Body of pancreas (tissue), 4 donors: ENCODE measurements around the gene GP2. TPM values are rescaled to one million over a fixed set of nuclear protein-coding genes. Genes with fewer than 3 reads are reported as not detected.

Source experiments
- ATAC-seq: fragments of 150-250 bp; one replicate; pipeline ENCODE4 v1.9.1; 2016
- DNase-seq, 4 donors: peaks; one replicate each; pipeline ENCODE4 v3.0.0-alpha.2; 2019
- H3K27ac ChIP-seq, 4 donors: fragments of 200-600 bp; sonication (generic); 1 replicate in 3 of 4; 2 replicates in 1 of 4; pipeline versions ENCODE4 v1.5.1 to v1.6.1; 2016 to 2019; ENCODE audit warnings: mild to moderate bottlenecking in 1 of 4, mixed read lengths in 1 of 4, moderate library complexity in 1 of 4
- H3K27me3 ChIP-seq, 2 donors: fragments of 200-600 bp; sonication (generic); one replicate each; pipeline ENCODE4 v1.6.0; 2016; ENCODE audit warnings: mild to moderate bottlenecking in 1 of 2
- H3K36me3 ChIP-seq, 2 donors: fragments of 200-600 bp; sonication (generic); replicated peaks in 1 of 2; 2 replicates each; pipeline ENCODE4 v1.5.1; 2016; ENCODE audit warnings: low read depth in 2 of 2; ENCODE audit not compliant: insufficient read depth in 1 of 2
- H3K4me1 ChIP-seq: fragments of 200-600 bp; sonication (generic); one replicate; pipeline ENCODE4 v1.6.0; 2016
- H3K4me3 ChIP-seq, 2 donors: fragments of 200-600 bp; sonication (generic); 1 replicate in 1 of 2; 2 replicates in 1 of 2; pipeline ENCODE4 v1.5.1; 2016 to 2019
- H3K9me3 ChIP-seq, 3 donors: fragments of 200-600 bp; sonication (generic); 1 replicate in 2 of 3; 2 replicates in 1 of 3; pipeline ENCODE4 v1.5.1; 2016
- POLR2A ChIP-seq, 3 donors: fragments of 450-650 bp; IDR thresholded peaks; one replicate each; pipeline ENCODE4 v1.6.1; 2016; ENCODE audit warnings: antibody characterized with exemption in 3 of 3, mild to moderate bottlenecking in 2 of 3
- WGBS, 2 donors: methylation state at CpG; one replicate each; pipeline ENCODE4 v1.1.5; 2017; 5-methylcytosine and 5-hydroxymethylcytosine counted together
- intact Hi-C: fragments of 100-400 bp; cut with DNase I; formaldehyde crosslinking; loops from one replicate; pipeline ENCODE4 v1.15.1; 2023
- total RNA-seq, 2 donors: library from RNA; depleted of rRNA; stranded (reverse); fragments of >200 nt; gene quantifications; one replicate each; pipeline ENCODE4 v1.1.0, GENCODE V29; 2016
- TF ChIP-seq, protein P1 (sequence below), 7 experiments: fragments of 450-650 bp in 4 of 7; fragments of 200-600 bp in 3 of 7; sonication (generic) in 3 of 7; IDR thresholded peaks; one replicate each; pipeline ENCODE4 v1.5.1; 2016 to 2019; ENCODE audit warnings: antibody characterized with exemption in 7 of 7

Gene GP2
- total RNA-seq, 2 donors from 2014 or later, result 12,053 to 14,662 TPM

- TF ChIP-seq POLR2A (IDR thresholded peaks at IDR 0.05), result no peak
- TF ChIP-seq, protein P1, sequence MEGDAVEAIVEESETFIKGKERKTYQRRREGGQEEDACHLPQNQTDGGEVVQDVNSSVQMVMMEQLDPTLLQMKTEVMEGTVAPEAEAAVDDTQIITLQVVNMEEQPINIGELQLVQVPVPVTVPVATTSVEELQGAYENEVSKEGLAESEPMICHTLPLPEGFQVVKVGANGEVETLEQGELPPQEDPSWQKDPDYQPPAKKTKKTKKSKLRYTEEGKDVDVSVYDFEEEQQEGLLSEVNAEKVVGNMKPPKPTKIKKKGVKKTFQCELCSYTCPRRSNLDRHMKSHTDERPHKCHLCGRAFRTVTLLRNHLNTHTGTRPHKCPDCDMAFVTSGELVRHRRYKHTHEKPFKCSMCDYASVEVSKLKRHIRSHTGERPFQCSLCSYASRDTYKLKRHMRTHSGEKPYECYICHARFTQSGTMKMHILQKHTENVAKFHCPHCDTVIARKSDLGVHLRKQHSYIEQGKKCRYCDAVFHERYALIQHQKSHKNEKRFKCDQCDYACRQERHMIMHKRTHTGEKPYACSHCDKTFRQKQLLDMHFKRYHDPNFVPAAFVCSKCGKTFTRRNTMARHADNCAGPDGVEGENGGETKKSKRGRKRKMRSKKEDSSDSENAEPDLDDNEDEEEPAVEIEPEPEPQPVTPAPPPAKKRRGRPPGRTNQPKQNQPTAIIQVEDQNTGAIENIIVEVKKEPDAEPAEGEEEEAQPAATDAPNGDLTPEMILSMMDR (IDR thresholded peaks at IDR 0.05), result peak in 6 of 7 experiments; percentile 29 to 55 (median 46)
- intact Hi-C loops, result no loop called here
- no peaks in the 10 kb centered on the region for H3K36me3 ChIP-seq
- H3K27me3 ChIP-seq, result no peaks in the 10 kb centered on the region
- no peak for ATAC-seq
- peak; percentile 46 to 69 (median 54) for DNase-seq
- H3K27ac ChIP-seq, result no peak overlapping the region
- H3K9me3 ChIP-seq, result no peaks in the 10 kb centered on the region
- peaks cover 56% of the 10 kb centered on the region for H3K4me1 ChIP-seq
- WGBS, 2 donors, result 42 to 58% methylated on average over 2 of the region's 2 CpGs
- no peak overlapping the region for H3K4me3 ChIP-seq
These were observed 32.7 kb upstream of the GP2 start for GRCh38 chr16:20359997-20360396.

GRCh38 chr16:20355114-20355782, 27.9 kb upstream of the GP2 start:
- intact Hi-C loops, result no loop called here
- no peak overlapping the region for H3K27ac ChIP-seq
- no peaks in the 10 kb centered on the region for H3K9me3 ChIP-seq
- no peaks in the 10 kb centered on the region for H3K27me3 ChIP-seq
- WGBS, 2 donors, result 68 to 73% methylated on average over 7 of the region's 7 CpGs
- H3K4me1 ChIP-seq, result peaks cover 47% of the 10 kb centered on the region
- DNase-seq (no peak), ATAC-seq (no peak)
- TF ChIP-seq, protein P1 (IDR thresholded peaks at IDR 0.05), result no peak
- TF ChIP-seq POLR2A (IDR thresholded peaks at IDR 0.05), result no peak
- no peak overlapping the region for H3K4me3 ChIP-seq
- no peaks in the 10 kb centered on the region for H3K36me3 ChIP-seq

DNA sequence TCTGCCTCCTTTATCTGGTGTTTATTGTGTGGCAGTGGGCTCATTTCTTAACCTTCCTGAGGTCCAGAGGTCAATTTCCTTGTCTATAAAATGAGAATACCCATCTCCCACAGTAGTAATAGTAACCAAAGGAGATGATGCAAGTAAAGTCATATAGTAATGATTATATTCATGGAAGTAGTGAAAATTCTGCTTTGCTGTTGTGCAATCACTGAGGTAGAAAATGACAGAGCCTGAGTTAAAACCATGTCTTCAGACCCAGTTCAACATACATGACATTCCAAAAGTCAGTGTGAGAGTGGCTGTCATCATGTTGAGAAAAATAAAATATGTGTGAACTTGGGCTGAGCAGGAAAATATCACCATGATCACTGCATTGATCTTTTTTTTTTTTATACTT, 26.1 kb upstream of the GP2 start:
- ATAC-seq (no peak), DNase-seq (no peak)
- Histone ChIP-seq H3K4me3 (no peak overlapping the region), H3K36me3 (no peaks in the 10 kb centered on the region), H3K9me3 (no peaks in the 10 kb centered on the region), H3K27ac (peak overlapping the region; percentile 5 to 48 (median 36)), H3K4me1 (peaks cover 47% of the 10 kb centered on the region), H3K27me3 (no peaks in the 10 kb centered on the region)
- TF ChIP-seq POLR2A (IDR thresholded peaks at IDR 0.05), result no peak
- TF ChIP-seq, protein P1 (IDR thresholded peaks at IDR 0.05), result no peak
- intact Hi-C loops, result no loop called here

DNA sequence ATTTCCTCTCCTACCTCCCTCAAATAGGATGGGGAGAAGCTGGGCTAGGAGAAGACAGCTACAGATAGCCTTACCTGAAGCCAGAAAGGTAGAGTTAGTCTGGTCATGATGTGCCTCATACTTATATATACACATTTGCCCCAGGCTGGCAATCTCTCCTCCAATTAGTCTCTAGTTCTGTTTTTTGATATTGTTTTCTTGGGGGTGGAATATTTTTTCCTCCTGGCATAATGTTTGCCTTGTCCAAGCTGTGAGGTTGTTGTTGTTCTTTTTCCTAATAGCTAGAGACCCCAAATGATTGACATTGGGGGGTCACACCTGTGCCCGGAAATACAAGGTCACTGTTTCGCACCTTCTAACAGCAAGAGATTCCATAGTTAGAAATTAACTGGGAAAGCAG, 25.3 kb upstream of the GP2 start, which contains the start of gene UMOD:
Gene UMOD, minus strand, starts transcription at position 101 of the 400 bp plus-strand sequence. CDS start 1,978 bp downstream, outside the sequence.
- TF ChIP-seq, protein P1 (IDR thresholded peaks at IDR 0.05), result no peak
- TF ChIP-seq POLR2A (IDR thresholded peaks at IDR 0.05), result no peak
- H3K4me3 ChIP-seq, result no peak within 1 kb of the TSS
- no peaks in the 10 kb centered on the region for H3K27me3 ChIP-seq
- WGBS, 2 donors, result 9 to 13% methylated on average over 2 of the region's 2 CpGs
- no peak for ATAC-seq
- intact Hi-C loops, result no loop called here
- no peaks in the 10 kb centered on the region for H3K36me3 ChIP-seq
- H3K9me3 ChIP-seq, result no peaks in the 10 kb centered on the region
- peaks cover 55% of the 10 kb centered on the region for H3K4me1 ChIP-seq
- DNase-seq, result no peak
- peak within 1 kb of the TSS; percentile 5 to 48 (median 36) for H3K27ac ChIP-seq

- Histone ChIP-seq H3K9me3 (no peaks in the 10 kb centered on the region), H3K36me3 (no peaks in the 10 kb centered on the region), H3K27me3 (no peaks in the 10 kb centered on the region), H3K4me3 (no peak overlapping the region), H3K4me1 (peaks cover 44% of the 10 kb centered on the region), H3K27ac (no peak overlapping the region)
- DNase-seq (no peak), ATAC-seq (no peak)
- no peak for TF ChIP-seq POLR2A (IDR thresholded peaks at IDR 0.05)
- TF ChIP-seq, protein P1 (IDR thresholded peaks at IDR 0.05), result no peak
- WGBS, 2 donors, result 89 to 95% methylated on average over 6 of the region's 6 CpGs
- intact Hi-C loops, result no loop called here
These were observed 22.3 kb upstream of the GP2 start for GRCh38 chr16:20349615-20350014.
